T47D (cell line): Measurements from ENCODE around the gene DHRSX.
"Not testable (repeated sequence)": the region's sequence is repeated elsewhere in the genome, so short reads cannot be mapped to it uniquely, and the experiment has no call there.

ENCODE experiments used
- DNase-seq, 2 experiments: peaks; one replicate each; pipeline versions ENCODE4 v3.0.0 to v3.0.0-alpha.2; 2011 to 2012; ENCODE audit warnings: low read depth in 1 of 2, low spot score in 1 of 2
- JUND ChIP-seq: IDR thresholded peaks from 2 replicates; pipeline ENCODE4 v1.6.1; 2012; ENCODE audit warnings: low read depth
- in situ Hi-C: cut with HindIII; loops from 2 replicates; pipeline ENCODE4 v1.10.0; 2016; ENCODE audit warnings: low sequenced_read_pairs, low pct_unique_long_range_greater_than_20kb

The DHRSX gene

DNA sequence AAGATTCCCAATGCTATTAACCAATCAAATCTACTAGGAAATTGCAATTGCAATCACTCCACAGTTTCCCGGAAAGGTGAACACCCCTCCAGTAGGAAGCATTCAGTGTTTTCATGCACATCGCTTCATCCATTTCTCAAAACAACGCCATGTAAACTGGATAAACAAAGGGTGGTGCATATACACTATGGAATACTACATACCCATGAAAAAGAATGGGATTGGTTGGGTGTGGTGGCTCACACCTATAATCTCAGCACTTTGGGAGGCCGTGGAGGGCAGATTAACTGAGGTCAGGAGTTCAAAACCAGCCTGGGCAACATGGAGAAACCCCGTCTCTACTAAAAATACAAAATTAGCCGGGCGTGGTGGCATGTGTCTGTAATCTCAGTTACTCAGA, 29.1 kb downstream of the DHRSX start:
- in situ Hi-C loops: no loop called here
- DNase-seq: no peak
- TF ChIP-seq JUND: no peak

DNA sequence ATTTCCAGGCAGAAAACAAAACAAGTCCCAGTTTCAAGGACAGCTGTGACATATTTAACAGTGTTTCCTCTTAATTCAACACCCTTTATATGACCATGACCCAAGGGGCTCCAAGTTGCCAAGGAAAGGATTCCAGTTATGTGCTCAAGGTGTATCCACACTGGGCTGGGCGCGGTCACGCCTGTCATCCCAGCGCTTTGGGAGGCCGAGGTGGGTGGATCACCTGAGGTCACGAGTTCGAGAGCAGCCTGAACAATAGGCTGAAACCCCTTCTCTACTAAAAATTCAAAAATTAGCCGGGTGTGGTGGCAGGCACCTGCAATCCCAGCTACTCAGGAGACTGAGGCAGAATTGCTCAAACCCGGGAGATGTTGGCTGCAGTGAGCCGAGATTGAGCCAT, 29.6 kb downstream of the DHRSX start:
- DNase-seq, in situ Hi-C loops: not testable (repeated sequence)

DNA sequence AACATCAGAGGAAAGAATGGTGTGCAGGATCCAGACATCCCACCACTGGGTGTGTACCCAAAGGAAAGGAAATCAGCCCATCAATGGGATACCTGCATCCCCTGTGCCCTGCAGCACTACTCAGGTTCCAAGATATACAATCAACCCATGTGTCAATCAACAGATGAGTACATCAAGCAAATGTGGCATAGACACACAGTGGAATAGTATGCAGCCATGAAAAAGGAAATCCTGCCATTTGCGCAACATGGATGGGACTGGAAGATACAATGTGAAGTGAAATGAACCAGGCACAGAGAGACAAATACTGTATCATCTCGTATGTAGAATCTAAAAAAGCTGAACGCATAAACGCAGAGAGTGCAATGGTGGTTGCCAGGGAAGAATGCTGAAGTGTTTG, 30.9 kb downstream of the DHRSX start:
- DNase-seq, in situ Hi-C loops: not testable (repeated sequence)

DNA sequence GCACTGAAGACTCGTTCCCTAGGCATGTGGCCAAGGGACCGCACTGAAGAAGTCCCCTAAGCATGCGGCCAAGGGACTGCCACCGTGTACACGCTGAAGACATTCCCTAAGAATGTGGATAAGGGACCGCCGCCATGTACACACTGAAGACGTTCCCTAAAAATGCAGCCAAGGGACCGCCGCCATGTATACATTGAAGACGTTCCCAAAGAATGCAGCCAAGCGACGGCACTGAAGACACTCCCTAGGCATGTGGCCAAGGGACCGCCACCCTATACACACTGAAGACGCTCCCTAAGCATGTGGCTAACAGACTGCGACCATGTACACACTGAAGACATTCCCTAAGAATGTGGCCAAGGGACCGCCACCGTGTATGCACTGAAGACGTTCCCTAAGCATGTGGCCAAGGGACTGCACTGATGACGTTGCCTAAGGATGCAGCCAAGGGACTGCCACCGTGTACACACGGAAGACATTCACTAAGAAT, 31.5 kb downstream of the DHRSX start:
- in situ Hi-C loops: no loop called here
- DNase-seq: no peak
- no peak for TF ChIP-seq JUND

DNA sequence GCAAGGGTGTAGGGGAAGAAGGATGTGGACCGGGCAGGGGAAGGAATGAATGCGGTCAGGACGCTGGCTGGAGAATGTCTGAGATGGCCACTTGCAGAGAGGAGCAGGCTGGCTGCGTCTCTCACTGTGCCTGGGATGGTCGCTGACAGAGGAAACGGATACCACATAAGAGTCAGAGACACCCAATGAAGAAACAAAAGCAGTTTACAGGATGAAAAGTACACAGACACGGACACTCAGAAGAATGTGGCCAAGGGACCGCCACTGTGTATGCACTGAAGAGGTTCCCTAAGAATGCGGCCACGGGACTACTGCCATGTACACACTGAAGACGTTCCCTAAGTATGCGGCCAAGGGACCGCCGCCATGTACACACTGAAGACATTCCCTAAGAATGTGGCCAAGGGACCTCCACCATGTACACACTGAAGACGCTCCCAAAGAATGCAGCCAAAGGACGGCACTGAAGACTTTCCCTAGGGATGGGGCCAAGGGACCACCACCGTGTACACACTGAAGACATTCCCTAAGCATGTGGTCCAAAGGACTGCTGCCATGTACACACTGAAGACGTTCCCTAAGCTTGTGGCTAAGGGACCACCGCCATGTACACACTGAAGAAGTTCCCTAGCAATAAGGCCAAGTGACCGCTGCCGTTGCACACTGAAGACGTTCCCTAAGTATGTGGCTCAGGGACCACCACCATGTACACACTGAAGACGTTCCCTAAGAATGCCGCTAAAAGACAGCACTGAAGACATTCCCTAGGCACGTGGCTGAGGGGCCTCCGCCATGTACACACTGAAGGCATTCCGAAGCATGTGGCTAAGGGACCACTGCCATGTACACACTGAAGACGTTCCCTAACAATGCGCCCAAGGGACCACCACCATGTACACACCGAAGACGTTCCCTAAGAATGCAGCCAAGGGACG, 32.2 kb downstream of the DHRSX start:
- in situ Hi-C loops: no loop called here

DNA sequence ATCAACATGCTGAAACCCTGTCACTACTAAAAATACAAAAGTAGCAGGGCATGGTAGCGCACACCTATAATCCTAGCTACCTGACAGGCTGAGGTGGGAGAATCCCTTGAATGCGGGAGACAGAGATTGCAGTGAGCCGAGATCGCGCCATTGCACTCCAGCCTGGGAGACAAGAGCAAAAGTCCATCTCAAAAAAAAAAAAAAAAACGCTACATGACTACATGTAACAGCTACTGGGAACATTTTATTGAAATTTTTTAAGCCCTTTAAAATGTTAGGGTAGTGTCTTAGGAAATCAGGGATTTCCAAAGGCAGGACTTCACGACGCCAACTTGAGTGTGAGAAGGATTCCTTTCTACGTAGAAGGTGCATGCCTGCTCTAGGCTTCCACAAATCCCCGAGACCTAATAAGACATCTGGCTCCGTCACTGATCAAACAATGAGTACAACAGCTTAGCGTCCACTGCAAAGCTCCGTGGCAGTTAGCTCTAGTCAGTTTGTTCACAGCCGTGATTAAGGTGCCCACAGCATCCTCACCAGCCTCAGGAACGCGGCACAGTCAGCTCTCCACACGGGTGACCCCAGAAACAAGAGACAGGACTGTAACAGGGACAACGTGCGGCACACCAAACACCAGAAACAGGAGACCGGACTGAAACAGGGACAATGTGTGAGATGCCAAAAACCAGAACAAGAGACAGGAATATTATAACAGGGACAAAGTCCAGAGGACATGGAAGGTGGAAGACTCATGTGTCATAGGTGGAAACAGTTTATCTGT, 33.7 kb downstream of the DHRSX start:
- in situ Hi-C loops: no loop called here
- DNase-seq: no peak
- no peak for TF ChIP-seq JUND

More for the DNA sequence above, 32.2 kb downstream of the DHRSX start:
- TF ChIP-seq JUND: no peak
- no peak for DNase-seq

DNA sequence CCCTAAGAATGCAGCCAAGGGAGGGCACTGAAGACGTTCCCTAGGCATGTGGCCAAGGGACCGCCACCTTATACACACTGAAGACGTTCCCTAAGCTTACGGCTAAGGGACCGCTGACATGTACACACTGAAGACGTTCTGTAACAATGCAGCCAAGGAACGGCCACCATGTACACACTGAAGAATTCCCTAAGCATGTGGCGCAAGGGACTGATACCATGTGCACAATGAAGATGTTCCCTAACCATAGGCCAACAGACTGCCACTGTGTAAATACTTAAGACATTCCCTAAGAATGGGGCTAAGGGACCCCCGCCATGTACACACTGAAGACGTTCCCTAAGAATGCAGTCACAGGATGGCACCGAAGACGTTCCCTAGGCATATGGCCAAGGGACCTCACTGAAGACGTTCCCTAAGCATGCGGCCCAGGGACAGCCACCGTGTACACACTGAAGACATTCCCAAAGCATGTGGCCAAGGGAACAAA, 36.1 kb downstream of the DHRSX start:
- DNase-seq: peak in 1 of 2 experiments; percentile 98
- no peak for TF ChIP-seq JUND
- in situ Hi-C loops: no loop called here

DNA sequence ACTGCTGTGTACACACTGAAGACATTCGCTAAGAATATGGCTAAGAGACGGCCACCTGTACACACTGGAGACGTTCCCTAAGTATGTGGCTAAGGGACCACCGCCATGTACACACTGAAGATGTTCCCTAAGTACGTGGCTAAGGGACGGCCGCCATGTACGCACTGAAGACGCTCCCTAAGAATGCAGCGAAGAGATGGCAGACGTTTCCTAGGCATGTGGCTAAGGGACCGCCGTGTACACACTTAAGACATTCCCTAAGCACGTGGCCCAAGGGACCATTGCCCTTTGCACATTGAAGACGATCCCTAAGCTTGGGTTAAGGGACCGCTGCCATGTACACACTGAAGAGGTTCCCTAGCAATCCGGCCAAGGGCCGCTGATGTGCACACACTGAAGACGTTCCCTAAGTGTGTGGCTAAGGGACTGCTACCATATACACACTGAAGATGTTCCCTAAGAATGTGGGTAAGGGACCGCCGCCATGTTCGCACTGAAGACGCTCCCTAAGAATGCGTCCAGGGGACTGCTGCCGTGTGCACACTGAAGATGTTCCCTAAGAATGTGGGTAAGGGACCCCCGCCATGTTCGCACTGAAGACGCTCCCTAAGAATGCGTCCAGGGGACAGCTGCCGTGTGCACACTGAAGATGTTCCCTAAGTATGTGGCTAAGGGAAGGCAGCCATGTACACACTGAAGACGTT, 36.7 kb downstream of the DHRSX start:
- in situ Hi-C loops: no loop called here
- DNase-seq: peak; percentile 14 to 98
- no peak for TF ChIP-seq JUND

DNA sequence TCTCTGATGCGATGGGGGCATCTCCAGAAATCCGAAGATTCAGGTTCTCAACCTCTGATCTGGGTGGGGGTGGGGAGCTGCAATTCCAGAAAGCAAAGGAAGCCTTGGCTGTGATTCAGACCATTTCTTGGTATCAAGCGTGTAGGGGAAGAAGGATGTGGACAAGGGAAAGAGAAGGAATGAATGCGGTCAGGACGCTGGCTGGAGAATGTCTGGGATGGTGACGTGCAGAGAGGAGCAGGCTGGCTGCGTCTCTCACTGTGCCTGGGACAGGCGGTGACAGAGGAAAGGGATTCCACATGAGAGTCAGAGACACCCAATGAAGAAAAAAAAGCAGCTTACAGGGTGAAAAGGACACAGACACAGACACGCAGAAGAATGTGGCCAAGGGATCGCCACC, 37.3 kb downstream of the DHRSX start:
- DNase-seq, in situ Hi-C loops: not testable (repeated sequence)

DNA sequence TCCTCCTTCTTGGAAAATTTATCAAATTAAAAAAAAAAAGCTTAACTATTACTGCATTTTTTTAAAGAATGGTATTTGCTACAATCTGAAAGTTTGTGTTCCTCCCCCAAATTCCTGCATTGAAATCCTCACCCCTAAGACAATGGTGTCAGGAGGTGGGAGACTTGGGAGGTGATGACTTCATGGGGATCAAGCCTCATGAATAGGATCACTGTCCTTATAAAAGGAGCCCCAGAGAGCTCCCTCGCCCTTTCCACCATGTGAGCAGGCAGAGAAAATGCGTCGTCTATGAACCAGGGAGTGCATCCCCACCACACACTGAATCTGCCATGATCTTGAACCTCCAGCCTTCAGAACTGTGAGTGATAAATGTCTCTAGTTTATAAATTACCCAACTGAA, 38.0 kb downstream of the DHRSX start:
- in situ Hi-C loops: no loop called here
- no peak for DNase-seq
- no peak for TF ChIP-seq JUND

DNA sequence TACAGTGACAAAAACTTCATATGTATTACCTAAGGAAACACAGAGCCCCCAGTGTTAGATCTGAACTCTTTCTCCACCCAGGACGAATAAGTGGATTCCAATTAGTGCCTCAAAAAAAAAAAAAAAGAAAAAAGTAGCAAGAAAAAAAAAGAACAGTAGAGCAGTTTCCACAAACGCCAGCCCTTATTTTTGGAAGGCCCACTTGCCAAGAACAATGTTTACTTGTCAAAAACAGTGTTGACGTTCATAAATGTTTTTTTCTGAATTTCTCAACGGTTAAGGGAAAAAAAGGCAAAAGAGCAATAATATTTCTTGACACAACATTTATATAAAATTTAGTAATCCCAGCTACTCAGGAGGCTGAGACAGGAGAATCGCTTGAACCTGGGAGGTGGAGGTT, 38.7 kb downstream of the DHRSX start:
- in situ Hi-C loops: no loop called here
- DNase-seq: no peak
- no peak for TF ChIP-seq JUND

DNA sequence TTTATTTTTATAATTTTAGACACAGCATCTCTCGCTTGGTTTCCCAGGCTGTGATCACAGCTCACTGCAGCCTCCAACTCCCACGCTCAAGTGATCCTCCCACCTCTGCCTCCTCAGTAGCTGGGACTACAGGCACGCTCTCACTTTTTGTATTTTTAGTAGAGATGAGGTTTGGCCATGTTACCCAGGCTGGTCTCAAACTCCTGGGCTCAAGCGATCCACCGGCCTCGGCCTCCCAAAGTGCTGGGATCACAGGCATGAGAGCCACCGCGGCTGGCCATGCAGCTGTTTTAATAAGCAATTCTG, 39.1 kb downstream of the DHRSX start:
- no peak for DNase-seq
- in situ Hi-C loops: no loop called here
- TF ChIP-seq JUND: no peak

DNA sequence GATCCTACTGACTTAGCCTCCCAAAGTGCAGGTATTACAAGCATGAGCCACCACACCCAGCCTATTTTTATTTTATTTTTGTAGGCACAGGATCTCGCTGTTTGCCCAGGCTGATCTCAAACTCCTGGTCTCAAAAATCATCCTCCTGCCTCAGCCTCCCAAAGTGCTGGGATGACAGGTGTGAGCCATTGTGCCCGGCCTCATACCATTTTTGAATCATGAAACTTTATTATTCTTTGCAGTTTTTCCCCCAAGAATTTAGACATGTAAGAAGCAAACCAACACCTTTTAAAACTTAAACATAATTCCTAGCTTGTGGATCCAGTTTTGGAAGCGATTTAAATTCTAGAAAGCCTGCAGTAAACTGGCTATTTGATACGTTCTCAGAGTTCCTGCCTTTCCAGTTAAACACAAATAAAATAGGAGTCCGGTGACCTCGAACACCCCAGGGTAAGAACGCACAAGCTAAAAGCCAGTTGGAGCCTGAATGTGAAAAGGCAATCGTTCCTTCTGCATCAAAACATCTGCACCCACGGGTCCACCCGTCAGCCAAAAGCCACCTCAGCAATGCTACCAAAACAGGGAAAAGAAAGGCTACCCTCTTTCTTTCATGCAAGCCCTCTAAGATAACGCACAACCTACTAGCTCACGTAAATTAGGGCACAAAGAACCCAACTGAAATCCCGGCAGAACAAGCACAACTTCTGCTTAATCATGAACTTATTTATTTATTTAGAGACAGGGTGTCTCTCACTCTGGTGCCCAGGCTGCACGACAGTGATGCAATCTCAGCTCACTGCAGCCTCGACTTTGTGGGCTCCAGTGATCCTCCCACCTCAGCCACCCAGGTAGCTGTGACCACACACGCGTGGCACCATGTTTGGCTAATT, 39.7 kb downstream of the DHRSX start:
- DNase-seq, in situ Hi-C loops: not testable (repeated sequence)

DNA sequence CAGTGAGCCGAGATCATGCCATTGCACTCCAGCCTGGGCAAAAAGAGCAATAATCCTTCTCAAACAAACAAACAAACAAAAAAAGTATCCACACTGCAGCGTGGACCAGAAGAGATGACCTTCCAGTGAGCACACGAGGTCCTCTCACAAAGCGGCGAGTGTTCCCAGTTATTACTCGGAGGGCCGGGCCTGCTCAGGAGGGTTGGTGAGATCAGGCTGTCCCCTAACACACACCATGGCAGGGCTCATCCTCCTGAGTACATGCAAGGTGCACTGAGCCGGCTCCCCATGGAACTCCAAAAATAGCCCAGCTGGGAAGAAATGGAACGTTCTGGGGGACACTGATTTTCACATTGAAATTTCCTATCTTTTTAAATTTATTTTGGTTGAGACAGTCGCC, 40.7 kb downstream of the DHRSX start:
- DNase-seq, in situ Hi-C loops: not testable (repeated sequence)
